Keratinocyte (primary cell): Measurements from ENCODE around the gene PSD2. TPM values are rescaled to one million over a fixed set of nuclear protein-coding genes. Genes with fewer than 3 reads are reported as not detected.

Experiments
- DNase-seq: peaks from one replicate; pipeline ENCODE4 v3.0.0-alpha.2; 2011; ENCODE audit warnings: low read depth, missing footprints, low spot score
- FAIRE-seq: peaks from 2 replicates; lab custom pipeline; 2011; peaks lifted over from hg19 to GRCh38; lab: Jason Lieb, UNC
- H2AFZ ChIP-seq: 2 replicates; pipeline ENCODE4 v1.6.0; 2012; ENCODE audit warnings: low read length, control low read depth, inconsistent platforms; ENCODE audit not compliant: control insufficient read depth
- H3K27ac ChIP-seq: 2 replicates; pipeline ENCODE4 v1.5.1; 2011; ENCODE audit warnings: low read length; ENCODE audit not compliant: control insufficient read depth, insufficient read depth
- H3K27me3 ChIP-seq: 3 replicates; pipeline ENCODE4 v1.6.0; 2011; ENCODE audit warnings: low read length; ENCODE audit not compliant: control insufficient read depth, insufficient read depth; ENCODE audit errors: extremely low read depth
- H3K36me3 ChIP-seq, 2 experiments: 2 replicates in 1 of 2; 3 replicates in 1 of 2; pipeline ENCODE4 v1.5.1; 2011; ENCODE audit warnings: low read length in 2 of 2, mild to moderate bottlenecking in 1 of 2; ENCODE audit not compliant: control insufficient read depth in 2 of 2, insufficient read depth in 2 of 2; ENCODE audit errors: extremely low read depth in 1 of 2
- H3K4me1 ChIP-seq: 3 replicates; pipeline ENCODE4 v1.5.1; 2011; ENCODE audit warnings: low read length; ENCODE audit not compliant: control insufficient read depth, insufficient read depth; ENCODE audit errors: extremely low read depth
- H3K4me2 ChIP-seq: 3 replicates; pipeline ENCODE4 v1.6.0; 2011; ENCODE audit warnings: low read depth, low read length; ENCODE audit not compliant: control insufficient read depth, insufficient read depth; ENCODE audit errors: extremely low read depth
- H3K4me3 ChIP-seq, 3 experiments: fragments of 200-600 bp in 1 of 3; sonication (generic) in 1 of 3; 2 replicates in 2 of 3; 3 replicates in 1 of 3; pipeline ENCODE4 v1.5.1; 2011 to 2016; ENCODE audit warnings: low read length in 3 of 3, mild to moderate bottlenecking in 3 of 3, control low read depth in 2 of 3, inconsistent platforms in 1 of 3, low read depth in 1 of 3, mixed read lengths in 1 of 3, mixed run types in 1 of 3, moderate library complexity in 1 of 3; ENCODE audit not compliant: control insufficient read depth in 2 of 3, insufficient read depth in 2 of 3; ENCODE audit errors: extremely low read depth in 1 of 3
- H3K79me2 ChIP-seq: 2 replicates; pipeline ENCODE4 v1.6.0; 2012; ENCODE audit warnings: low read length; ENCODE audit not compliant: control insufficient read depth, insufficient read depth
- H3K9ac ChIP-seq: 3 replicates; pipeline ENCODE4 v1.6.0; 2011; ENCODE audit warnings: low read length; ENCODE audit not compliant: control insufficient read depth, insufficient read depth; ENCODE audit errors: extremely low read depth
- H3K9me1 ChIP-seq: 3 replicates; pipeline ENCODE4 v1.6.0; 2011; ENCODE audit warnings: low read length; ENCODE audit not compliant: control insufficient read depth, insufficient read depth; ENCODE audit errors: extremely low read depth
- H3K9me3 ChIP-seq: 2 replicates; pipeline ENCODE4 v1.5.1; 2012; ENCODE audit warnings: low read depth, low read length; ENCODE audit not compliant: control insufficient read depth
- H4K20me1 ChIP-seq: 3 replicates; pipeline ENCODE4 v1.6.0; 2011; ENCODE audit warnings: low read length; ENCODE audit not compliant: control insufficient read depth, insufficient read depth; ENCODE audit errors: extremely low read depth
- CTCF ChIP-seq, 3 experiments: IDR thresholded peaks in 1 of 3; conservative IDR thresholded peaks in 1 of 3; optimal IDR thresholded peaks in 1 of 3; 2 replicates in 2 of 3; 3 replicates in 1 of 3; pipeline versions ENCODE3 to v1.5.1; 2011; ENCODE audit warnings: low read length in 3 of 3, mild to moderate bottlenecking in 3 of 3, moderate library complexity in 2 of 3, control low read depth in 1 of 3, inconsistent platforms in 1 of 3; ENCODE audit not compliant: insufficient read depth in 2 of 3; ENCODE audit errors: extremely low read depth in 1 of 3
- EZH2 ChIP-seq: IDR thresholded peaks from one replicate; pipeline ENCODE4 v1.6.1; 2012; ENCODE audit warnings: inconsistent platforms, mild to moderate bottlenecking, low read length, moderate library complexity
- dilution Hi-C: fragments of 300-500 bp; cut with MboI; formaldehyde crosslinking; loops from one replicate; pipeline ENCODE4 v1.7.0; 2020; ENCODE audit warnings: low sequenced_read_pairs; ENCODE audit not compliant: extremely low pct_ligation_motif_present
- polyA plus RNA-seq, 5 experiments: library from polyadenylated mRNA; depleted of rRNA in 3 of 5; stranded (reverse) in 3 of 5; stranded (forward) in 1 of 5; unstranded in 1 of 5; fragments of >200 nt; gene quantifications; 1 replicate in 1 of 5; 2 replicates in 3 of 5; 3 replicates in 1 of 5; pipeline versions ENCODE4 v1.2.1 to v1.2.3, GENCODE V29; 2011 to 2012; ENCODE audit warnings: missing spikeins in 2 of 5, low read depth in 1 of 5, low replicate concordance in 1 of 5

Gene PSD2
- polyA plus RNA-seq, 1 donor (not counting 4 experiments of a cell fraction or from before 2014, with no cell fraction given): not detected

GRCh38 chr5:139851558-139851957, 56.0 kb downstream of the PSD2 start:
- dilution Hi-C loops: no loop called here
- H3K4me3 ChIP-seq: no peak overlapping the region
- no peak for DNase-seq

GRCh38 chr5:139852696-139853095, 57.1 kb downstream of the PSD2 start:
- FAIRE-seq: no peak

More at GRCh38 chr5:139851558-139851957, 56.0 kb downstream of the PSD2 start:
- TF ChIP-seq CTCF (optimal IDR thresholded peaks at IDR 0.05 in 1 of 3, IDR thresholded peaks at IDR 0.05 in 1 of 3, conservative IDR thresholded peaks at IDR 0.05 in 1 of 3; ENCODE audit: extremely low read depth in 1 of 3, insufficient read depth in 2 of 3, low read length in 3 of 3) (no peak), EZH2 (no peak)
- H3K36me3 ChIP-seq: no peaks in the 10 kb centered on the region
- H2AFZ ChIP-seq: no peak overlapping the region
- H3K4me1 ChIP-seq: no peaks in the 10 kb centered on the region
- H3K4me2 ChIP-seq: no peak overlapping the region
- H3K27ac ChIP-seq: no peak overlapping the region
- no peak overlapping the region for H3K9ac ChIP-seq
- H4K20me1 ChIP-seq: no peaks in the 10 kb centered on the region
- no peaks in the 10 kb centered on the region for H3K79me2 ChIP-seq
- H3K27me3 ChIP-seq: no peaks in the 10 kb centered on the region
- no peaks in the 10 kb centered on the region for H3K9me1 ChIP-seq
- no peaks in the 10 kb centered on the region for H3K9me3 ChIP-seq
- FAIRE-seq: no peak

More at GRCh38 chr5:139852696-139853095, 57.1 kb downstream of the PSD2 start:
- no peak for DNase-seq
- no peak overlapping the region for H3K9ac ChIP-seq
- TF ChIP-seq EZH2 (no peak), CTCF (optimal IDR thresholded peaks at IDR 0.05 in 1 of 3, IDR thresholded peaks at IDR 0.05 in 1 of 3, conservative IDR thresholded peaks at IDR 0.05 in 1 of 3; ENCODE audit: extremely low read depth in 1 of 3, insufficient read depth in 2 of 3, low read length in 3 of 3) (no peak)
- no peak overlapping the region for H3K27ac ChIP-seq
- H4K20me1 ChIP-seq: no peaks in the 10 kb centered on the region
- no peaks in the 10 kb centered on the region for H3K4me1 ChIP-seq
- no peaks in the 10 kb centered on the region for H3K9me3 ChIP-seq
- dilution Hi-C loops: no loop called here
- no peaks in the 10 kb centered on the region for H3K9me1 ChIP-seq
- H2AFZ ChIP-seq: no peak overlapping the region
- H3K4me2 ChIP-seq: no peak overlapping the region
- H3K36me3 ChIP-seq: no peaks in the 10 kb centered on the region
- no peaks in the 10 kb centered on the region for H3K27me3 ChIP-seq
- H3K79me2 ChIP-seq: no peaks in the 10 kb centered on the region
- no peak overlapping the region for H3K4me3 ChIP-seq
